ENCODE measurements around the gene COBLL1.
"Not testable (repeated sequence)": the region's sequence is repeated elsewhere in the genome, so short reads cannot be mapped to it uniquely, and the experiment has no call there.

The COBLL1 gene

GRCh38 chr2:164780611-164781178, 60.9 kb downstream of the COBLL1 start:
- no peak for DNase-seq

DNA sequence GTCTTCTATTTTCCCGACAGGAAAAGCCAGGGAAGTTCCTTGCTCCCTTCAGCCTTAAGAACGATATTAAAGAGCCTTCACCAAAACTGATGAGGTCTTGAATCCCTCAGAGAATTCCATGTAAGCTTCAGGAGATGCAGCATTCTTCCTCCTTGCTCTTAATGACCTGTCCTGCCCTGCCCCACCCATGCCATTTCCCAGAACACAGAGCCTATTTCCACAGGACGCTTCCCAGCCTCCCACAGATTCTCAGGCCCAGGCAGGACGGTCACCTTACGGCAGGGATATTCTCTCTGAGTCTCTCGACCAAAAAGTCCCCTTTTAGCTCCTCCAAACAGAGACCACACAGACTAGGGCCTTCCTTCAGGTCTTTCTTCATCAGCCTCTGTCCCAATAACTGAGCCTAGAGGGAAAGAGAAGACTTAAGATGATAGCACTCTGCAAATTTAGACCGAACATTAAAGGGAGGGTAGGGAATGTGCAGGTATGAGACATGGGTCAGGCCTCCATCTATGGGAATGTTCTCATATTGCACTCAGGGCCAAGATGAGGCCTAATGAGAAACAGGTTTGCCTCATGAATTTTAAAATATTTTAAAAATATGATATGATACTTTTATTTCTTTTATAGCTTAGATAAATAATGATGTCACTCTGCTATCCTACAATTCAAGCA, 62.1 kb downstream of the COBLL1 start:
- no peak for DNase-seq

- DNase-seq, result no peak
These were observed 62.9 kb downstream of the COBLL1 start for GRCh38 chr2:164778723-164779122.

DNA sequence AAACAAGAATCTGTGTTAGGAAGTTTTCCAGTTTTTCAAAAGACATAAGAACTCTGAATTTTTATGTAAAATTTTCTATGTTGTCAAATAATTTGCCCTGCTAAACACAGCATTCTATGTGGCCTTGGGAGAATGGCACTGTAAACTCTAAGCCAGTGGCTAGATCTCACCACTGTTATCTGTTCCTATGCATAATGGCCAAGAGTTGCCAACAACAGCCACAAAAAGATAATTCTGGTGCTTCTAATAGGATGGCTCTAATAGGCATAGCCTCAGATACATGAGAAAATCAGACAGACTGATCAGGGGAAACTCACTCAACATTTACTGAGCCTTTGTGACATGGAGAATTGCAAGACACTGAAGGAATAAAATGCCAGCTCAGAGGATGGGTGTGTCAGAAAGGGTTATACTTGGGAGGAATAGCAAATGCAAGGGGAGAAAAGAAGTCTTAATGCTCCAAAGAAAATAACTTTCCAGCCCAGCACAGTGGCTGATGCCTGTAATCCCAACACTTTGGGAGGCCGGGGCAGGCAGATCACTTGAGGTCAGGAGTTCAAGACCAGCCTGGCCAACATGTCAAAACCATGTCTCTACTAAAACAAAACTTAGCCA, 63.7 kb downstream of the COBLL1 start:
- no peak for DNase-seq

- no peak for DNase-seq
These were observed 68.0 kb downstream of the COBLL1 start for GRCh38 chr2:164773635-164774034.

DNA sequence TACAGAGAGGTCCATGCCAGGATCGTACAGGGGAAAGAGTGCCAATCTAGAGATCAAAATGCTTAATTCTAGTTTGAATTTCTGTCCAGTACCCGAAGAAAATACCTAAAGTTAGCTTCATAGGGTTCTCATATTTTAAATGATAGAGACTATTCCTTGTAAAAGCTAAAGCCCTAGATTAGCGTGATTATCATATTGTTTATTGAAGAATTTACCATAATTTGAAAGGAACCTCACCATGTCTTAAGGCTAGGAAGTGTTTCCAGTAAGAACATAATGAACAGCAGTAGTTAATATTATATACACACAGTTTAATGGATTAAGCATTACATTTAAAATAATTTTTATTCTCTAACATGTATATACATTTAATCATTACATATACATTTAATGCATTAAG, 68.5 kb downstream of the COBLL1 start:
- no peak for DNase-seq

DNA sequence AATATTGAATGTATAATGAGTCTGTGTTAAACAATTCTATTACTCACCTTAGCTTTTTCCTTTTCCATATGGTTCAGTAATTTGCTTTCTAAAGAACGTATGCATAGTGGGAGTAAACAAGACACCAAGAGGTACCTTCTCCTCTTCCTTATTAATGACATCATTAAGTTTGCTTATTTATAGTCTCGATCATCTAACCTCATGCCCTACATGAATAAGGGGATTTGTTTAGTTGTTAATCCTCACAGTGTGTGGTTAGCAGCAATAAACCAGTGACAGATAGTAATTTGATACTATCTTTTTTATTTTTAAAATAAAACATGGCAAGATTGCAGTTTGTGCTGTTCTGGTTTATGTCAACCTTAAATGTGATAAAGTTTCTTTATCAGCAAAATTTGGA, 69.7 kb downstream of the COBLL1 start:
- DNase-seq, result no peak

DNA sequence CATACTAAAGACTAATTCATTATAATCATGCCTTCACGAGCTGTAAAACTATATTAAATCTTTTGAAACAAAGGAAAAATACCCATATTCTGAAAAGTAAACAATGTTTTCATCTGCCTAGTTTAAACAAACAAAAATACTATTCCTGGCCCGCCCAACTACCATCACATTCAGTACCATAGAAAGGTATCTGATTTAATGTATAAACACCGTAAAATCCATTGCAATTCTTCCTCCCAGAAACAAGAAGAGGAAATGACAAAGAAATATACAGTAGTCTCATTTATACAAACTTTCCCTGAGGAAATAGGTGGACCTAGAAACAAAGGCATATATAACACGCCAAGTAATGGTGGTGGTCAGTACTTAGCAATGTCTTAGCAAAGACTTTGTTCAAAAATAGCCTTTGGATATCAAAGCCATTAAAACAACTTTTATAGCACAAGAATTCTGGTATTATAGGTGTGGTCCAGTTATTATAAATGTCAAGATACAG, 71.2 kb downstream of the COBLL1 start:
- no peak for DNase-seq

DNA sequence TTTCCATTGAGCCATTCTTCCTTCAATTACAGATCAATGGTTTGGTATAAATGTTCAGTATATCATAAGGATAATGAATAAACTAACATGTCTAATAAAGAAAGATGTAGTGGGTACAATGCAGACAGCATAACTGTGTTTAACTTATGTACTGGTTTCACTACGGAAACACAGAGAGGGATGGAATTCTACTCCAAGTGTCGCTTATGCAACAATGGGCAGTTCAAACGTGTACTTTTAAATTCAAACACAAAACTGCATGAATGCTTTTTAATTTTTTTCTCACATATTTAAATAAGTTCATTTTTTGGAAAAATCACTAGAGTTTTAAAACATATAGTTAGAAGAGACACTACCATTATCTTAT, 74.7 kb downstream of the COBLL1 start:
- DNase-seq, result no peak

GRCh38 chr2:164766216-164766953, 75.2 kb downstream of the COBLL1 start:
- DNase-seq, result no peak

DNA sequence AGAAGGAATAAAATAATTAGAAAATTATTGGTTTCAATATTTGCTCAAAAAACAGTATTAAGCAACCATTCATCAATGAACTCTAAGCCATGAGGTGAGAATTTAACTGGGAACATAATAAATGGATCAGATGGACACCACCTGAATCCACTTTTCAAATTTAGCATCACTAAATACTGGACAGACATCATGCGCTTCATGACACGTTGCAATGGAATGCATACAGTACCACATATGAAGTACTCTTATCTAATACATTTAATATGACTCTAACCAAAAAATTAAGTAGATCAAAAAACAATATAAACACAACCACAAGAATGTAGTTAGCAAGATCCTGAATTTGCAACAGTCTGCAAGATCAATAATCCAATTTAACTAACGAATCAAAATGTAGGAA, 76.6 kb downstream of the COBLL1 start:
- no peak for DNase-seq

GRCh38 chr2:164764474-164764873, 77.1 kb downstream of the COBLL1 start:
- no peak for DNase-seq

GRCh38 chr2:164763431-164763830, 78.2 kb downstream of the COBLL1 start:
- DNase-seq, result no peak

DNA sequence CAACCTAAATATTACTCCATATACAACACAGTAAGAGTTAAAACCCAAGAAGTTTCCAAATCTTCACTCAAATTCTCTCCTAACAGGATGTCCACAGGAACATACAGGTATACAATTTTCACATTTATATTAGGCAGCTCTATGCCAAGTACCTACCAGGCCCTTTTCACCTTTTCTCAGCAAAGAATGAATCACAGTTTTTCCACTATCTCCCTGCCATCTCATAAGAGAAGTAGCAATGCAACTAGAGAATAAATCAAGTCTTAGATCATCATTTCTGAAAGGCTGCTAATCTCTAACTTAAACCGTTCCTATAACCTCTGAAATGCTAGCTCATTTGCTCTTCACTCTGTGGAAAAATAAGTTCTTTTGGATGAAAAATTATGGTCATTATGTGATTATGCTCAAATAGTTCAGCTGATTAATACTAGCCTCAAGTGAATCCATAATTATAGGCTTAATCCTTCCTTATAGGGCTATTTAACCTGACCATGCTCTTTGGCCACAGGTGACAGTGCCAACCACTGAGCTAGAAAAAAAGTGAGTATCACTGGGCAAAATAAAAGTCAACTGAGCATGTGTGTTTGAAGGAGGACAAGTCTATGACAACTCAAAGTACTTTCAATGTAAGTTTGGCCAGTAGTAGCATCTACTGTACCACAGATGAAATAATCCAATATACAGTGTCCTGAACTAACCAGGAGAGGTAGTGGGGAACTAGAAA, 79.7 kb downstream of the COBLL1 start:
- no peak for DNase-seq

GRCh38 chr2:164761201-164761600, 80.4 kb downstream of the COBLL1 start:
- DNase-seq, result not testable (repeated sequence)

DNA sequence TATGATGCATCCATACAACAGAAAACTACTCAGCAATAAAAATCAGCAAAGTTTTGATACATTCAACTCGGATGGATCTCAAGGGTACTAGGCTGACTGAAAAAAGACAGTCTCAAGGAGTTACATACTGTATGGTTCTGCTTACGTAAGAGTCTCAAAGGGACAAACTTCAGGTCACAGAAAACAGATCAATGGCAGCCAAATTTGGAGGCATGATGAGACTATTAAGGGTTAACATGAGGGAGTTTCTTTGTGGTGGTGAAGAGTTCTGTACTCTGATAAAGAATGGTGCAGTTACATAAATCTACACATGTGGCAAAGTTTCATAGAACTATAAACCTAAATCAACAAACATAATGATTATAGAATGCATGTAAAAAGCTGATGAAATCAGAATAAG, 81.4 kb downstream of the COBLL1 start:
- no peak for DNase-seq

DNA sequence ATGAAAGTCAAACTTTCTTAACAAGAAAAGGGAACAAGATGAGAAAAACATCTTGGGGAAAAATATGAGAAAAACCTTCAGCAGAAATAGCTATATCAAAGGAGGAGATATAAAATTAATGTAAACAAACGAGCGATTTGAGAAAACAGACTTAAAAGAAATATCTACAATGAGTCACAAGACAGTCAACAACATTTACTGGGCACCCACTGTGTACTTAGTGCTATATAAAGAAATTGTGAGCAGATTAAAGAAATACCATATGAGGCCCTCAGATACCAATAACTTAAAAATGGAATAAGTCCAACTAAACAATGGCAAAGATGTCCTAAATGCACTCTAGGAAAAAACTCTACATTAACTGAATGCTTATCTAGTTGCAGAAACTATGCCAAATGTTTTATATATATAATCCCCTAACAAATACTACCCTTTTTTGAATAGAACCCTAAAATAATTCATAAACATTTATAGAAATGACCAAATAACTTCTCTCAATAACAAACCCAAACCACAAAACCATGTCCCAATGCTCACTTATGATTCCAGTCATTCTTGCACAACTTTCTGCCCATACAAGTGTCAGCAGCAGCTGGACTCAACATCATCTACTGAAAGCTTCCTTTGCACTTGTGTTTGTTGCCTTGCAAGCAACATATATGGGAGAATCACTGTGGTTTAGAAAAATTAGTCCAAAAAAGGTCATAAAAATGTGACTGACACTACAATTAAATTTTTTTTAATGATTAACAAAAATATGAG, 83.5 kb downstream of the COBLL1 start:
- DNase-seq, result peak; percentile 87

GRCh38 chr2:164756773-164757172, 84.8 kb downstream of the COBLL1 start:
- no peak for DNase-seq

DNA sequence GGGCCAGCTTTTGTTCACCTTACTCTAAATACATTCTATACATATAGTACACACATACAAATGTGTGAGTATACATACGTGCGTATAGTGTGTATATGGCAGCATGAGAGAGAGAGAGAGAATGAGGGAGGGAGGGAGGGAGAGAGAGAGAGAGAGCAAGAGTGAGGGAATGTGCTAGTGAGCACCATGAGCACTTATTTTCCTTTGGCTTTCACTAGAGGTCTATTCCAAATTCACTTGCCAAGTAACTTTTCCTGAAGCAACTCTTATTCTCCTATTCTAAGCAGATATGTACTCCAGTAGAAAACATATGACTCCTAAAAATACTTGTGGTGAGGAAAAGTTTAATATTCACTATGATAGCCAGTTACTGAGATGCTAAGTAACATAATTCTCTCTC, 85.7 kb downstream of the COBLL1 start:
- DNase-seq, result no peak

DNA sequence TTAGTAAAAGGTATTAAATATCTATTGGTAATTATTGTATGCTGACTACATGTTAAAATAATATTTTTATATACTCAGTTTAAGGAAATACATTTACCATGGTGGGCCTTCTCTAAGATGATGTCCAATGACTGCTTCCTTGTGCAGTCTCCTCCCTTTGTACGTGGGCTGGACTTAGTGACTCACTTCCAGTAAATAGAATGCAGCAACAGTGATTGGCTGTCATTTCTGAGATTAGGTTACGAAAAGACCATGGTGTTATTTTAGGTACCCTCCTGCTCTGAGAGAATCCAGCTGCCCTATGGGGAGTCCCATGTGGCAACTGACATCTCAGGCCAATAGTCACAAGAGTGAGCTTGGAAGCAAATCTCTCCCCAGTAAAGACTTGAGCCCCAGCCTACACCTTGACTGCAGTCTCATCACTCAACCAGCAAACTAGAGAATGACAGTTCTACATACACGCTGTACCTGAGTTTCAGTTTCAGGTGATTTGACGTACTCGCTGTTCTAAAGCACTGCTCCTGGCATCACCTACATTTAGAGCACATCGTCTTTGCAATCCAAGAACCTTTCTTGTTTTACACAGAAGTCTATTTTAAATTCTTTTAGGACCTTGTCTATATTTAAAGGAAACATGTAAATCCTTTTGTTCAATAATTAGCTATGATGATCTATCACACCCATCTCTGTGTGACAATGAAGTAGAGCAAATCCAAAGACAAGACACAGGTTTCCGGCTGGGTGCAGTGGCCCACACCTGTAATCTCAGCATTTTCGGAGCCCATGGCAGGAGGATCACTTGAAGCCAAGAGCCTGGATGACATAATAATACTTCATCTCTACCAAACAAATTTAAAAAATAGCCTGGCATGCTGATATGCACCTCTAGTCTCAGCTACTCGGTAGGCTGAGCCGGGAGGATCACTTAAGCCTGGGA, 87.2 kb downstream of the COBLL1 start:
- no peak for DNase-seq

DNA sequence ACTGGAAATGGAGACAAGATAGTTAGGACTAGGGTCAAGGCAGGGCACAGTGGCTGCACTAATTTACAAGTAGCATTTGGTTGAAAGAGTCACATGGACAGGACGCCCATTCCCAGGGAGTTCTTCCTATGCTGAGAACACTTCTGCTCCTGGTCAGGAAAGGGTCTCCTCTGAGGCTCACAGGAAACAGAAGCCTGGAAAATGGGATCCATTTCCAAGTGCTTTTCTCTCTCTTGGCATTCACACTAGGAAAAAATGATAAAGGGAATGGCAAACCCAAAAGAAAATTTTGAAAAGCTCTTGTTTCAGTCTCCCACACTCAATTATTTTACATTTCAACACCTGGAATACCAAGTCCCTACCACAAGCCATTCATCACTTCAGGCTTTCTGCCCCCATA, 88.7 kb downstream of the COBLL1 start:
- no peak for DNase-seq
